ENCODE data around the gene PPP1R12C.
"Not testable (repeated sequence)": the region's sequence is repeated elsewhere in the genome, so short reads cannot be mapped to it uniquely, and the experiment has no call there.

The PPP1R12C gene

GRCh38 chr19:55111238-55111831, 6.1 kb downstream of the PPP1R12C start:
- Histone ChIP-seq H3K27me3 (replicated peaks; ENCODE audit: control insufficient read depth, insufficient read depth, low read length, poor library complexity, severe bottlenecking) (no peaks in the 10 kb centered on the region), H3K36me3 (ENCODE audit: control insufficient read depth, insufficient read depth, low read length) (peaks cover 29% of the 10 kb centered on the region), H3K4me3 (ENCODE audit: insufficient read depth, low read depth, low read length, poor library complexity, severe bottlenecking) (no peak overlapping the region), H3K27ac (ENCODE audit: insufficient read depth, low read length, poor library complexity, severe bottlenecking) (no peak overlapping the region), H3K4me1 (ENCODE audit: control insufficient read depth, insufficient read depth, low read length, poor library complexity, severe bottlenecking) (peaks cover 8% of the 10 kb centered on the region), H3K9me3 (ENCODE audit: control insufficient read depth, low read length) (no peaks in the 10 kb centered on the region)
- no peak for DNase-seq

- Histone ChIP-seq H3K4me1 (ENCODE audit: control insufficient read depth, insufficient read depth, low read length, poor library complexity, severe bottlenecking) (no peaks in the 10 kb centered on the region), H3K36me3 (ENCODE audit: control insufficient read depth, insufficient read depth, low read length) (peaks cover 29% of the 10 kb centered on the region), H3K4me3 (ENCODE audit: insufficient read depth, low read depth, low read length, poor library complexity, severe bottlenecking) (no peak overlapping the region), H3K9me3 (ENCODE audit: control insufficient read depth, low read length) (no peaks in the 10 kb centered on the region), H3K27ac (ENCODE audit: insufficient read depth, low read length, poor library complexity, severe bottlenecking) (no peak overlapping the region), H3K27me3 (replicated peaks; ENCODE audit: control insufficient read depth, insufficient read depth, low read length, poor library complexity, severe bottlenecking) (no peaks in the 10 kb centered on the region)
- DNase-seq, result no peak
These were observed 7.7 kb downstream of the PPP1R12C start for GRCh38 chr19:55109527-55110291.

- H3K27ac ChIP-seq (ENCODE audit: insufficient read depth, low read length, poor library complexity, severe bottlenecking); DNase-seq; H3K9me3 ChIP-seq (ENCODE audit: control insufficient read depth, low read length); H3K4me3 ChIP-seq (ENCODE audit: insufficient read depth, low read depth, low read length, poor library complexity, severe bottlenecking); H3K4me1 ChIP-seq (ENCODE audit: control insufficient read depth, insufficient read depth, low read length, poor library complexity, severe bottlenecking); H3K27me3 ChIP-seq (replicated peaks; ENCODE audit: control insufficient read depth, insufficient read depth, low read length, poor library complexity, severe bottlenecking): not testable (repeated sequence)
- peaks cover 27% of the 10 kb centered on the region for H3K36me3 ChIP-seq (ENCODE audit: control insufficient read depth, insufficient read depth, low read length)
These were observed 10.2 kb downstream of the PPP1R12C start for GRCh38 chr19:55107252-55107651.

DNA sequence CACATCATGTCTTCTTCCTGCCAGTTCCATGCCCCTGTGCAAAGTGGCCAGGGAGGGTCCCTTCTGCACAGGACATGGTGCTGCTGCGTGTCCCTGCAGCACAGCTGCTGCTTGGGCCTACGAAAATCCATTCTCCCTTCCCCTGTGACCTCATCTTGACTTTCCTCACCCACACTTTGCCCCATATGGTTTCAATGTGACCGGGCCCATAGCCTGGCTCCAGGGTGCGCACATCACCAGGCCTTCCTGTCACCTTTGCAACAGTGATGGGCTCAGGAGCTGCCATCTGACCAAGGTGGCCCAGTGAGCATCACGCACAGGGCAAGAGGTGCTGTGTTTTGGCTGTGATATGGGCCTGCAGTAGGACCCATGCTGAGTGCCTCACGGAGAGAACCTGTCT, 10.8 kb downstream of the PPP1R12C start:
- H3K4me3 ChIP-seq (ENCODE audit: insufficient read depth, low read depth, low read length, poor library complexity, severe bottlenecking), result no peak overlapping the region
- no peaks in the 10 kb centered on the region for H3K9me3 ChIP-seq (ENCODE audit: control insufficient read depth, low read length)
- H3K27me3 ChIP-seq (replicated peaks; ENCODE audit: control insufficient read depth, insufficient read depth, low read length, poor library complexity, severe bottlenecking), result no peaks in the 10 kb centered on the region
- H3K27ac ChIP-seq (ENCODE audit: insufficient read depth, low read length, poor library complexity, severe bottlenecking), result no peak overlapping the region
- no peaks in the 10 kb centered on the region for H3K4me1 ChIP-seq (ENCODE audit: control insufficient read depth, insufficient read depth, low read length, poor library complexity, severe bottlenecking)
- H3K36me3 ChIP-seq (ENCODE audit: control insufficient read depth, insufficient read depth, low read length), result peaks cover 30% of the 10 kb centered on the region
- DNase-seq, result no peak

- H3K27me3 ChIP-seq (replicated peaks; ENCODE audit: control insufficient read depth, insufficient read depth, low read length, poor library complexity, severe bottlenecking), result no peaks in the 10 kb centered on the region
- H3K4me1 ChIP-seq (ENCODE audit: control insufficient read depth, insufficient read depth, low read length, poor library complexity, severe bottlenecking), result no peaks in the 10 kb centered on the region
- no peaks in the 10 kb centered on the region for H3K9me3 ChIP-seq (ENCODE audit: control insufficient read depth, low read length)
- no peak overlapping the region for H3K4me3 ChIP-seq (ENCODE audit: insufficient read depth, low read depth, low read length, poor library complexity, severe bottlenecking)
- peaks cover 31% of the 10 kb centered on the region for H3K36me3 ChIP-seq (ENCODE audit: control insufficient read depth, insufficient read depth, low read length)
- no peak for DNase-seq
- H3K27ac ChIP-seq (ENCODE audit: insufficient read depth, low read length, poor library complexity, severe bottlenecking), result no peak overlapping the region
These were observed 12.2 kb downstream of the PPP1R12C start for GRCh38 chr19:55105237-55105636.

- Histone ChIP-seq H3K4me3 (ENCODE audit: insufficient read depth, low read depth, low read length, poor library complexity, severe bottlenecking) (no peak overlapping the region), H3K9me3 (ENCODE audit: control insufficient read depth, low read length) (no peaks in the 10 kb centered on the region), H3K4me1 (ENCODE audit: control insufficient read depth, insufficient read depth, low read length, poor library complexity, severe bottlenecking) (no peaks in the 10 kb centered on the region), H3K27ac (ENCODE audit: insufficient read depth, low read length, poor library complexity, severe bottlenecking) (no peak overlapping the region), H3K27me3 (replicated peaks; ENCODE audit: control insufficient read depth, insufficient read depth, low read length, poor library complexity, severe bottlenecking) (no peaks in the 10 kb centered on the region), H3K36me3 (ENCODE audit: control insufficient read depth, insufficient read depth, low read length) (peaks cover 29% of the 10 kb centered on the region)
- no peak for DNase-seq
These were observed 14.2 kb downstream of the PPP1R12C start for GRCh38 chr19:55103190-55103589.

DNA sequence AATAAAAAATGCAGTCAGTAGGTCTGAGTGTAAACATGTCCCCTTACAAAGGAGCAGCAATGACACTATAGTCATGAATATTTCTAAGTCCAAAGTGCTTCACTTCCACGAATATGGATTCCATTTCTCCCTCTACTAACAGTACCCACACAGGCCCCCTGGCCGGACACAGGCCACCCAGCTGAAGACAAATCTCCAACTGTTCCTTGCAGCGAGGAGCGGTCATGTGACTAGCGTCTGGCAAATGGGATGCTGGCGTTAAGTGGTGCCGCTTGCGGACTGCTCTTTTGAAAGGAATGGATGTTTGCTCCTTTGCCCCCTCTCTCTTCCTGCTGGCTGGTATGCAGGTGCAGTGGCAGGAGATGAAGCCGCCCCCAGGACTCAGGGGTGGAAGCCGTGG, 16.2 kb downstream of the PPP1R12C start:
- H3K27me3 ChIP-seq (replicated peaks; ENCODE audit: control insufficient read depth, insufficient read depth, low read length, poor library complexity, severe bottlenecking), result no peaks in the 10 kb centered on the region
- H3K36me3 ChIP-seq (ENCODE audit: control insufficient read depth, insufficient read depth, low read length), result peaks cover 29% of the 10 kb centered on the region
- H3K9me3 ChIP-seq (ENCODE audit: control insufficient read depth, low read length), result no peaks in the 10 kb centered on the region
- H3K4me3 ChIP-seq (ENCODE audit: insufficient read depth, low read depth, low read length, poor library complexity, severe bottlenecking), result no peak overlapping the region
- DNase-seq, result no peak
- H3K4me1 ChIP-seq (ENCODE audit: control insufficient read depth, insufficient read depth, low read length, poor library complexity, severe bottlenecking), result no peaks in the 10 kb centered on the region
- no peak overlapping the region for H3K27ac ChIP-seq (ENCODE audit: insufficient read depth, low read length, poor library complexity, severe bottlenecking)

- Histone ChIP-seq H3K36me3 (ENCODE audit: control insufficient read depth, insufficient read depth, low read length) (peaks cover 38% of the 10 kb centered on the region), H3K4me3 (ENCODE audit: insufficient read depth, low read depth, low read length, poor library complexity, severe bottlenecking) (no peak overlapping the region), H3K9me3 (ENCODE audit: control insufficient read depth, low read length) (no peaks in the 10 kb centered on the region), H3K27me3 (replicated peaks; ENCODE audit: control insufficient read depth, insufficient read depth, low read length, poor library complexity, severe bottlenecking) (no peaks in the 10 kb centered on the region), H3K27ac (ENCODE audit: insufficient read depth, low read length, poor library complexity, severe bottlenecking) (no peak overlapping the region), H3K4me1 (ENCODE audit: control insufficient read depth, insufficient read depth, low read length, poor library complexity, severe bottlenecking) (no peaks in the 10 kb centered on the region)
- DNase-seq, result no peak
These were observed 17.6 kb downstream of the PPP1R12C start for GRCh38 chr19:55099557-55100506.

GRCh38 chr19:55098716-55099556, 18.5 kb downstream of the PPP1R12C start:
- H3K36me3 ChIP-seq (ENCODE audit: control insufficient read depth, insufficient read depth, low read length), result peaks cover 45% of the 10 kb centered on the region
- H3K27ac ChIP-seq (ENCODE audit: insufficient read depth, low read length, poor library complexity, severe bottlenecking), result no peak overlapping the region

More at GRCh38 chr19:55098716-55099556, 18.5 kb downstream of the PPP1R12C start:
- H3K4me1 ChIP-seq (ENCODE audit: control insufficient read depth, insufficient read depth, low read length, poor library complexity, severe bottlenecking), result no peaks in the 10 kb centered on the region
- no peak for DNase-seq
- H3K9me3 ChIP-seq (ENCODE audit: control insufficient read depth, low read length), result no peaks in the 10 kb centered on the region
- H3K4me3 ChIP-seq (ENCODE audit: insufficient read depth, low read depth, low read length, poor library complexity, severe bottlenecking), result no peak overlapping the region
- H3K27me3 ChIP-seq (replicated peaks; ENCODE audit: control insufficient read depth, insufficient read depth, low read length, poor library complexity, severe bottlenecking), result no peaks in the 10 kb centered on the region

All from effector memory CD4-positive, alpha-beta T cell (primary cell).